Mesodermal cell (in vitro differentiated cells): ENCODE results near the gene CHST1.

ENCODE experiments used
- H3K27ac ChIP-seq: 2 replicates; pipeline ENCODE4 v1.7.0; 2013; ENCODE audit warnings: mild to moderate bottlenecking, low read depth, low read length, moderate library complexity; ENCODE audit not compliant: severe bottlenecking
- H3K36me3 ChIP-seq: 2 replicates; pipeline ENCODE4 v1.7.1; 2013; ENCODE audit warnings: mild to moderate bottlenecking, low read length, moderate library complexity; ENCODE audit not compliant: control insufficient read depth, insufficient read depth
- H3K4me1 ChIP-seq: one replicate; pipeline ENCODE4 v1.7.1; 2013; ENCODE audit warnings: mild to moderate bottlenecking, low read length; ENCODE audit not compliant: insufficient read depth, control insufficient read depth, poor library complexity, severe bottlenecking
- H3K4me3 ChIP-seq: 2 replicates; pipeline ENCODE4 v1.7.0; 2013; ENCODE audit warnings: low read length, control low read depth, mild to moderate bottlenecking; ENCODE audit not compliant: insufficient read depth, poor library complexity, severe bottlenecking; ENCODE audit errors: extremely low read depth
- H3K9me3 ChIP-seq: 2 replicates; pipeline ENCODE4 v1.7.1; 2013; ENCODE audit warnings: mild to moderate bottlenecking, low read length, moderate library complexity; ENCODE audit not compliant: control insufficient read depth
- WGBS, 2 experiments: methylation state at CpG; one replicate each; pipeline ENCODE4 v1.1.5; 2013; ENCODE audit warnings: missing lambda C conversion rate in 2 of 2; ENCODE audit not compliant: insufficient coverage in 2 of 2; 5-methylcytosine and 5-hydroxymethylcytosine counted together

CHST1 gene

DNA sequence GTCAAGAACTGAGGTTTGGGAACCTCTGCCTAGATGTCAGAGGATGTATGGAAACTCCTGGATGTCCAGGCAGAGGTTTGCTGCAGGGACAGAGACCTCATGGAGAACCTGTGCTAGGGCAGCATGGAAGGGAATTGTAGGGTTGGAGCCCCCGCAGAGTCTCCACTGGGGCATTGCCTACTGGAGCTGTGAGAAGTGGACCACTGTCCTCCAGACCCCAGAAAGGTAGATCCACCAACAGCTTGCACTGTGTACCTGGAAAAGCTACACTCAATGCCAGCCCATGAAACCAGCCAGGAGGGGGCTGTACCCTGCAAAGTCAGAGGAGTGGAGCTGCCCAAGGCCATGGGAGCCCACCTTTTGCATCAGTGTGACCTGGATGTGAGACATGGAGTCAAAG is 29.5 kb downstream of the CHST1 start:
- no peaks in the 10 kb centered on the region for H3K9me3 ChIP-seq
- H3K27ac ChIP-seq: no peak overlapping the region
- no peaks in the 10 kb centered on the region for H3K4me1 ChIP-seq
- no peak overlapping the region for H3K4me3 ChIP-seq
- 100% methylated on average over 1 of the region's 1 CpG; no CpG with 5 or more reads in 1 of the 2 experiments for WGBS, 2 experiments
- no peaks in the 10 kb centered on the region for H3K36me3 ChIP-seq

DNA sequence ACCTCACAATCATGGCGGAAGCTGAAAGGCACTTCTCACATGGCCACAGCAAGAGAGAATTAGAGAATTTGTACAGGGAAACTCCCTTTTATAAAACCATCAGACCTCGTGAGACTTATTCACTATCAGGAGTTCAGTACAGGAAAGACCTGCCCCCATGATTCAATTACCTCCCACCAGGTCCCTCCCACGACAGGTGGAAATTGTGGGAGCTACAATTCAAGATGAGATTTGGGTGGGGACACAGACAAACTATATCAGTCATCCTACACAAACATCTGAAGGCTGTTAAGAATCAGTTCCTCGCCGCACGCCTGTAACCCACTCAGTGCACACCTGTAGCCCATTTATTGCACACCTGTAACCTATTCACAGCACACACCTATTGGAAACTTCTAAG is 39.8 kb downstream of the CHST1 start:
- 88% methylated on average over 3 to 5 of the region's 6 CpGs for WGBS, 2 experiments
- H3K9me3 ChIP-seq: peaks cover 8% of the 10 kb centered on the region
- no peaks in the 10 kb centered on the region for H3K36me3 ChIP-seq
- H3K27ac ChIP-seq: no peak overlapping the region
- no peak overlapping the region for H3K4me3 ChIP-seq
- H3K4me1 ChIP-seq: no peaks in the 10 kb centered on the region

DNA sequence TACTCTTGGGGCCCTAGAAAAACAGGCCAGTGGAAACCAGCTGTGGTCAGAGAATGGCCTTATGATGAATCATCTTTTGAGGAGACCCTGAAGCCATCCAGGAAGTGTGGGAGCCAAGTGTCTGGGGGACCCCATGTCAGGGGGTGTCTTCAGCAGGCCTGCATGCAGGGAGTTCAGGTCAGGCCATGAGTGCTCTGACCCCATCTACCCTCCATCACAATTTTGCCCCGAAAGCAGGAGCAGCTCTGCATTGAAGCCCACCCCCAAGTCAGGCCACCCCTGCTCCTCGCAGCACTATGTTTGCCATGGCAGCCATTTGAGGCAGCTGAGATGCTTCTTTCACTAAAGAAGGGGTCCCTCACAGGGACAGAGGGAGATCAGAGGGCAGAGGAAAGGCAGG is 41.3 kb downstream of the CHST1 start:
- no peaks in the 10 kb centered on the region for H3K36me3 ChIP-seq
- WGBS, 2 experiments: 100% methylated on average over 1 of the region's 2 CpGs; no CpG with 5 or more reads in 1 of the 2 experiments
- H3K27ac ChIP-seq: no peak overlapping the region
- no peaks in the 10 kb centered on the region for H3K4me1 ChIP-seq
- no peak overlapping the region for H3K4me3 ChIP-seq
- peaks cover 13% of the 10 kb centered on the region for H3K9me3 ChIP-seq

DNA sequence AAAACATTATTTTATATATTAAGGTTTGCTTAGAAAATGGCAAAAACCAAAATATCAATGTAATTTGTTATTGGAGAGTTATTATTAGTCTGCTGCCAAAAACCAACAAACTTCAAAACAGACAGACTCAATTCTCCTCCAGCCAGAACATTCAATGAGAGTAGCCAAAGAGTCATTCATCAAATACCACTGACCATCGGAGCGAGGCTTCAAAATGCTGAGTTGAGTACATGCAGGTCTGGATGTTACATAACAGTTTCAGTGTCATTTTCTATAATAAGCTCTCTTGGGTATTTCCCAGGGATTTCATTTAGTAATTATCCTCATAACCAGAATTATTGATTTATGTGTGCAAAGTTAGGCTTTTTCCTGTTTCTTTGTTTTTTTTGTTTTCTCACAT is 42.6 kb downstream of the CHST1 start:
- no peaks in the 10 kb centered on the region for H3K36me3 ChIP-seq
- no CpG with 5 or more reads among the region's 2 CpGs for WGBS, 2 experiments
- H3K4me1 ChIP-seq: no peaks in the 10 kb centered on the region
- H3K9me3 ChIP-seq: peaks cover 13% of the 10 kb centered on the region
- H3K4me3 ChIP-seq: no peak overlapping the region
- H3K27ac ChIP-seq: no peak overlapping the region

DNA sequence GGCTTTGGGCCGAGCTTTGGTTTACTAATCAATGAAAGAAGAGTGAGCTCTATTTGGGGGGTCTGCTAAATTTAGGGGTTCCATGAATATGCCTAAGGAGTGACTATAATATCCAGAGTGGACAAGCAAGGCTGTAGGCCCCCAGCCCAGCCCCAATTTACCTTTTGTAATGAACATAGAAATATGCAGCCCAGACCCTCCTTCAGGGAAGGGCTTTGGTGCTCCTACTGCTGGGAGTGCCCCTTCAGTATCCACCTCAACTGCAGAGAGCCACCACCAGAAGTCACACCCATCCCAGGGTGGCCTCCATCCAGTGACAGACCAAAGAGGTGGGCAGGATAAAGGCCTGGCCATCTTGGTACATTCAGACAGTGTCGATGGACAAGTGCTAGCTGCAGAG is 43.1 kb downstream of the CHST1 start:
- 67 to 88% methylated on average over 1 to 2 of the region's 2 CpGs for WGBS, 2 experiments
- peaks cover 13% of the 10 kb centered on the region for H3K9me3 ChIP-seq
- no peak overlapping the region for H3K4me3 ChIP-seq
- H3K27ac ChIP-seq: no peak overlapping the region
- H3K36me3 ChIP-seq: no peaks in the 10 kb centered on the region
- H3K4me1 ChIP-seq: no peaks in the 10 kb centered on the region

DNA sequence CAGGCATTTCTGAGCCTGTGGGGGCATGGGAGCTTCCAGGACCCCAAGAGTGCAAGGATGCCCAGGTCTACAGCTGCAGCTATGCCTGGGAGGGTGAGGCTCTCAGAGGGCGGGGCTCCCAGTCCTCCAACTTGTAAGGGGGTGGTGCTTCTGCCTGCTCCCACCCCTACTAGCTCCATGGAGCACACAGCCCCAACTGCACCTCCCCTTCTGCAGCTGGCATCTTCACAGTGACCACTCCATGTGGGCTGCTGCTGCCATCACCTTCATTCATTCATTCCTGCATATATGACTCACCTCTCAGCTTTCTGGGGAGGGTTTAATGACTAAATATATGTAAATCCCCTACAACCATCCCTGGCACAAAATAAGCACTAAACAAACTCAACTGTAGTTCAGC is 43.8 kb downstream of the CHST1 start:
- Histone ChIP-seq H3K9me3 (peaks cover 13% of the 10 kb centered on the region), H3K4me3 (no peak overlapping the region), H3K4me1 (no peaks in the 10 kb centered on the region), H3K27ac (no peak overlapping the region), H3K36me3 (no peaks in the 10 kb centered on the region)
- WGBS, 2 experiments: no CpG with 5 or more reads among the region's 1 CpG

DNA sequence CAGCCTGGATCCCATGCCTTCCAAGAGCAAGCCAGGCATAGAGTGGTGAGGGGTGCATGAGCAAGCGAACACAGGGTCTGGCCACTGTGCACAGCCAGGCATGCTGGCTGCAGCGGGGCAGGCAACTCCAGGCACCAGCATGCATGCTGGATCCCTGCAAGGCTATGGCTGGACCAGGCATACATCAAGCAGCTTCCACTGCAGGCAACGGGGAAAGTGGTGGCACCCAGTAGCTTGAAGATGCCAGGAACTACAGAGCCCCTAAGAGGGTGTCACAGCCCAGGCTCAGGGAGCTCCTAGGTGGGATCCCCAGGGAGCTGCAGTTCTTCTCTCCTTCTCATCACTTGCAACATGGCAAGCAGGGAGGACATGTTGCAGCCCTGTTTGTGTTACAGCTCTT is 45.2 kb downstream of the CHST1 start:
- 82 to 90% methylated on average over 3 of the region's 3 CpGs for WGBS, 2 experiments

DNA sequence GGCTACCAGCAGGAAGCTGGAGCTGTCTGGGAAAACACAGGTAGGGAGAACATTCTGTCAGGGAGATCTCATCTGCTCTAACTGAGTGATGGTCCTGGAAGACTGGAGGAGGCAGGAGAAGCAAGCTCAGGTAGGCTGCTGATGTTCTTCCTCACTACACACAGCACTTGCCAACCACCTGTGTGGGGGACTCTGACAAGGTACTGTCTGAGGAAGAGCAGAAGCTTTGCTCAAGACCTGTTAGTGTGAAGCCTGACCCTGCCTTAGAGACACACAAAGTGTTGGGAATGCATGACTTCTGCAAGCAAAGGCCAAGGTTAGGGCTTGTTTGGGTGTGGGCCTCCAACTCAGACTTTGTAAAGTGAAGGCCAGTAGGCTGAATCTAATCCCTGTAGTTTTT is 46.5 kb downstream of the CHST1 start:
- Histone ChIP-seq H3K4me3 (no peak overlapping the region), H3K4me1 (no peaks in the 10 kb centered on the region), H3K36me3 (no peaks in the 10 kb centered on the region), H3K27ac (no peak overlapping the region), H3K9me3 (peaks cover 13% of the 10 kb centered on the region)

More for the DNA sequence above, 45.2 kb downstream of the CHST1 start:
- Histone ChIP-seq H3K4me3 (no peak overlapping the region), H3K27ac (no peak overlapping the region), H3K36me3 (no peaks in the 10 kb centered on the region), H3K4me1 (no peaks in the 10 kb centered on the region), H3K9me3 (peaks cover 13% of the 10 kb centered on the region)

DNA sequence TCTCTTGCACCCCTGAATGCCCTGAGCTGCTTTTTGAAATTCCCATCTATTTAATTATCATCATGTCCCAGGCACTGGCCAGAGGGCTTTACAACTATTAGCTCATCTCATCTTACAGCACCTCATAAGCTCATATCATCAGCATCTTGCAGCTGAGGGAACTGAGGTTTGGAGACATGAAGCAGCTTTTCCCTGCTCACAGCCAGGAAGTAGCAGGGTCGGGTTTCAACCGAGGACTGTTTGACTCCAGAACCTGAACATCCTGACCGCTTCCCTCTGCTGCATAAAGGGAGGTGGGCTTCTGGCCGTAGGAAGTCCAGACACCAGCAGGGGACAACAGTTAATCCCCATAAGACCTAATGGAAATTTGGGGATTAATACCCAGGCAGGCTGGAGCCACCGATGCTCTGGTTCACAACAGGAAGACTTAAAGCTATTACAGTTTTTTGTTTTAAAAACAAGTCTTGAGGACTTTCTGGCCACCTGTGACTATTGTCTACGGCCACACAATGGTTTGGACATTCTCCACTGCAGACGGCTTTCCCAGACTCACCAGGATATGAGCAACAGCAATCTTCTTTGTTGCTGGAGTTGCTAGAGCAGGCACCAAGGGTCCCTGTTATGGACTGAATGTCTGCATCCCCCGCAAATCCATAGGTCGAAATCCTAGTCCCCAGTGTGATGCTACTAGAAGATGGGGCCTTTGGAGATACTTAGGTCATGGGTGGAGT is 47.4 kb downstream of the CHST1 start:
- H3K36me3 ChIP-seq: no peaks in the 10 kb centered on the region
- no peaks in the 10 kb centered on the region for H3K4me1 ChIP-seq
- H3K4me3 ChIP-seq: no peak overlapping the region
- H3K27ac ChIP-seq: no peak overlapping the region
- peaks cover 13% of the 10 kb centered on the region for H3K9me3 ChIP-seq
- 79 to 81% methylated on average over 5 to 6 of the region's 9 CpGs for WGBS, 2 experiments

DNA sequence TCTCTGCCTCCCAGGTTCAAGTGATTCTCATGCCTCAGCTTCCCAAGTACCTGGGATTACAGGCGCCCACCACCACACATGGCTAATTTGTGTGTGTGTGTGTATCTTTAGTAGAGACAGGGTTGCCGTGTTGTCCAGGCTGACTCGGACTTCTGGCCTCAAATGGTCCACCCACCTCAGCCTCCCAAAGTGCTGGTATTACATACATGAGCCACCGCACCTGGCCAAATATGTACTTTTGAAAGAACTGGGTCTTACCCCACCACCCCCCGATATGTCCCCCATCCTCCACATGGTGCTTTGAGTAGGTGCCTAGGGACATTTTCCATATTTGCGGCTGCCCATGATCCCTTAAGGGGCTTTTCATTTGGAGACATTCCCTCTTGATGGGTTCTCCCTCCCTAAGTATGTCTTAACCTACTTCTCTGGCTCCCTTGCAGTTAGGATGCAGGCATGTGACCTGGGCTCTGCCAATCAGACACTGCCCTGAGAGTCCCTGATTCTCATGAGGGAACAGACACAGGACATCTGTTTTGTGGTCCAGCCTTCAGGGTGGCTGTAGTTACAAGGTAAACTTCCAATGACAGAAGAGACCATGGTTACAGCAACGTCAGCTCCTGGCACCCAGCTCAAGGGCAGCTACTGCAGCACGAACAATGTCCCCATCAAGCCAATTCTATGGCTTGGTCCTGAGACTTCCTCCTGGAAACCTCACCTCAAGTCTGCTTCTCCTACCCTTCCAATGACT is 48.4 kb downstream of the CHST1 start:
- Histone ChIP-seq H3K27ac (no peak overlapping the region), H3K9me3 (peaks cover 13% of the 10 kb centered on the region), H3K4me1 (no peaks in the 10 kb centered on the region), H3K36me3 (no peaks in the 10 kb centered on the region), H3K4me3 (no peak overlapping the region)
- 95 to 98% methylated on average over 5 of the region's 8 CpGs for WGBS, 2 experiments

DNA sequence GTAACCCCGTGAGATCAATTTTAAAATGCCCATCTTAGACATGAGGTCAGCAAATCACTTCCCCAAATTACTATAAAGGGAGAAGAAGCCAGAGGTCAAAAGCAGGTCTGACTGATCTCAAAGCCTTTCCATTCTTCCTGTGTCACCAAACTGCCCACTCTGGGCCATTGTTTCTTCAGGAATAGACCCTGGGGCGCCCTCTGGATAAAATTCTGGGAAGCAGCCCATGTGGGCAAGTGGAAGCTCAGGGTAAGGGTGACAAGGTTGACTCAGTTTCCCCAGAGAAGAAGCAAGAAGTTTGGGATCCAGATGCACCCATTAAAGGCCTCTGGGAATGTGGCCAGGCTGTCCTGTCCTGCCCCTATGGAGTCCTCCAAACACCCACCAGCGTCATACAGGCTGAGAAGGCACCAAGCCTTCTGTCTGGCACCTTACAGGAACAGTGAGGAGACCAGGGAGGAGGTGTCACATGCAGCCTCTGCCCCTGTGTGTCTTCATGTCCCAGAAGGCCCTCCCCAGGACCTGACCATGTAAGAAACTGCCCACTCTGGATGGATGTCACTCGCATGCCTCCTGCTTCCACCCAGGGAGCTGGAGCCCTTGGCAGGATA is 50.1 kb downstream of the CHST1 start:
- WGBS, 2 experiments: 84 to 85% methylated on average over 4 of the region's 4 CpGs
- H3K27ac ChIP-seq: no peak overlapping the region
- H3K4me1 ChIP-seq: no peaks in the 10 kb centered on the region
- H3K36me3 ChIP-seq: no peaks in the 10 kb centered on the region
- H3K4me3 ChIP-seq: no peak overlapping the region
- peaks cover 1% of the 10 kb centered on the region for H3K9me3 ChIP-seq
